Measurements from ENCODE around the gene ABR.

ABR gene

DNA sequence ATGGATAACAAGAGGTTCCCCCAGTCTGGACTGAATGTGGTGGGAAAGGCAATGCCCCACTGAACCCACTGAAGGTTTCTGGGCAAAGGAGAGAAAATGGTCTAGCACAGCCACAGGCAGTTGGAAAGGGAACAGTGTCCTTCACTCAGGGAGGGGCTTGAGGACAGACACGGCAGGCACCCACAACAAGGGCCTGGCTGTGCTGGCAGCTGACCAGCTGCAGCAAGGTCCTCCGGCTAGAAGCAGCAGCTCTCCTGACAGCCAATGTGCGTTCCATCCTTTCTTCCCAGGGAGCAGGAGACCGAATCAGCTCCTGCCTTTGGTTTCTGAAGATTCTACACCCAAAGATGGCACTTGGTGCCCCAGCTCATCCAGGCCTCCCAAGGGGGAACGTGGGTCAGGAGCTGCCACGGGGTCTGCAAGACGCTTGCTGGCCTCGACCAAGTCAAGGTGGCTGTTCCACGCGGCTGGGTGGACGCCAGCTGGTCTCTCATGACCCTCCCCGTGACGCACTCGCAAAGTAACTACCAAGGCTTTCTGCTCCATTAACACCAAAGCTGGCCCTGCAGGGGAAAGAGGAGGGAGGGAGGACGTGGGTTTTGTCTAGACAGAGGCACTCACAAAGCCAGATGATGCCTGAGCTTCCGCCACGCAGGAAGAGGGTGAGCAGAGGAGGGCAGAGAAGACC, 11.1 kb downstream of the ABR start:
- TF ChIP-seq CTCF (IDR thresholded peaks at IDR 0.05; ENCODE audit: low read length) = no peak
- no peak for TF ChIP-seq EZH2phosphoT487 (IDR thresholded peaks at IDR 0.05; ENCODE audit: low read length)
- TF ChIP-seq EZH2 (optimal IDR thresholded peaks at IDR 0.05; ENCODE audit: low read depth, low read length) = no peak
- Histone ChIP-seq H2AFZ (ENCODE audit: low read length) (no peak overlapping the region), H3K9ac (ENCODE audit: low read length) (no peak overlapping the region), H3K36me3 (replicated peaks; ENCODE audit: insufficient read depth, low read length) (no peaks in the 10 kb centered on the region), H3K9me3 (replicated peaks; ENCODE audit: insufficient read depth, low read length) (no peaks in the 10 kb centered on the region), H3K4me1 (ENCODE audit: low read length) (no peaks in the 10 kb centered on the region), H4K20me1 (ENCODE audit: insufficient read depth, low read length) (no peaks in the 10 kb centered on the region), H3K27ac (ENCODE audit: low read length) (no peak overlapping the region), H3F3A (ENCODE audit: insufficient read depth, low read length) (no peaks in the 10 kb centered on the region), H3K79me2 (ENCODE audit: low read length) (no peaks in the 10 kb centered on the region), H3K9me2 (replicated peaks; ENCODE audit: insufficient read depth, low read length) (no peaks in the 10 kb centered on the region), H3K4me2 (ENCODE audit: low read depth, low read length) (no peak overlapping the region), H3K27me3 (replicated peaks; ENCODE audit: insufficient read depth, low read length) (peaks cover 87% of the 10 kb centered on the region), H3K4me3 (ENCODE audit: low read length) (no peak overlapping the region)
- no peak for DNase-seq

GRCh38 chr17:1166276-1166675, 13.5 kb downstream of the ABR start:
- Histone ChIP-seq H3K27ac (ENCODE audit: low read length) (no peak overlapping the region), H3K27me3 (replicated peaks; ENCODE audit: insufficient read depth, low read length) (peaks cover 91% of the 10 kb centered on the region), H4K20me1 (ENCODE audit: insufficient read depth, low read length) (no peaks in the 10 kb centered on the region), H3K4me2 (ENCODE audit: low read depth, low read length) (no peak overlapping the region), H3K4me1 (ENCODE audit: low read length) (no peaks in the 10 kb centered on the region), H2AFZ (ENCODE audit: low read length) (no peak overlapping the region), H3K9me2 (replicated peaks; ENCODE audit: insufficient read depth, low read length) (no peaks in the 10 kb centered on the region), H3K79me2 (ENCODE audit: low read length) (no peaks in the 10 kb centered on the region), H3K9ac (ENCODE audit: low read length) (no peak overlapping the region), H3F3A (ENCODE audit: insufficient read depth, low read length) (no peaks in the 10 kb centered on the region), H3K36me3 (replicated peaks; ENCODE audit: insufficient read depth, low read length) (no peaks in the 10 kb centered on the region), H3K9me3 (replicated peaks; ENCODE audit: insufficient read depth, low read length) (no peaks in the 10 kb centered on the region), H3K4me3 (ENCODE audit: low read length) (no peak overlapping the region)
- TF ChIP-seq EZH2phosphoT487 (IDR thresholded peaks at IDR 0.05; ENCODE audit: low read length) = no peak
- no peak for TF ChIP-seq EZH2 (optimal IDR thresholded peaks at IDR 0.05; ENCODE audit: low read depth, low read length)
- no peak for TF ChIP-seq CTCF (IDR thresholded peaks at IDR 0.05; ENCODE audit: low read length)
- DNase-seq = no peak

DNA sequence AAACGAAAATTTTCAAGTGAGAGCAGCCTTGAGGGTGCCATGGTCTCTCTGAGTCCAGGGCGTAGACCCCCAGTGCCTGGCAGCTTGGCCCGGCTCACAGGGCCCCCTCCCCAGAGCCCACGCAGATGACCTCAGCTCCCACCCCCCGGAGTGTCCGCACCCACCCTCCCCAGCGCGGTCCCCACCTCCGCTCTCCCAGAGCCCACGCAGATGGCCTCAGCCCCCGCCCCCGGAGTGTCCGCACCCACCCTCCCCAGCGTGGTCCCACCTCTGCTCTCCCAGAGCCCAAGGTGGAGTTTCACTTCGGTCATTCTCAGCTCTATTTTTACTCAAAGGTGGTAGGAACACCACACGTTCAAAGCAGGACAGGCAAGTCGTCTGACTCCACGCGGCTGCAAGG, 13.9 kb downstream of the ABR start:
- Histone ChIP-seq H3K79me2 (ENCODE audit: low read length) (no peaks in the 10 kb centered on the region), H3K36me3 (replicated peaks; ENCODE audit: insufficient read depth, low read length) (no peaks in the 10 kb centered on the region), H3K9me2 (replicated peaks; ENCODE audit: insufficient read depth, low read length) (no peaks in the 10 kb centered on the region), H3K27ac (ENCODE audit: low read length) (no peak overlapping the region), H3K9ac (ENCODE audit: low read length) (no peak overlapping the region), H3K9me3 (replicated peaks; ENCODE audit: insufficient read depth, low read length) (no peaks in the 10 kb centered on the region), H3K4me3 (ENCODE audit: low read length) (no peak overlapping the region), H4K20me1 (ENCODE audit: insufficient read depth, low read length) (no peaks in the 10 kb centered on the region), H3K27me3 (replicated peaks; ENCODE audit: insufficient read depth, low read length) (peaks cover 91% of the 10 kb centered on the region), H3K4me2 (ENCODE audit: low read depth, low read length) (no peak overlapping the region), H2AFZ (ENCODE audit: low read length) (no peak overlapping the region), H3F3A (ENCODE audit: insufficient read depth, low read length) (no peaks in the 10 kb centered on the region), H3K4me1 (ENCODE audit: low read length) (no peaks in the 10 kb centered on the region)
- no peak for DNase-seq
- TF ChIP-seq EZH2phosphoT487 (IDR thresholded peaks at IDR 0.05; ENCODE audit: low read length) (no peak), CTCF (IDR thresholded peaks at IDR 0.05; ENCODE audit: low read length) (no peak), EZH2 (optimal IDR thresholded peaks at IDR 0.05; ENCODE audit: low read depth, low read length) (no peak)

Measured in MM.1S (cell line).